ENCODE measurements around the gene PACSIN1. TPM values are rescaled to one million over a fixed set of nuclear protein-coding genes. Genes with fewer than 3 reads are reported as not detected.
A peak's percentile ranks its signal among the peaks of the same experiment; 100 is the strongest.

The PACSIN1 gene
- total and polyA plus RNA-seq, 2 experiments from 2014 or later, result 0.05 to 0.37 TPM

DNA sequence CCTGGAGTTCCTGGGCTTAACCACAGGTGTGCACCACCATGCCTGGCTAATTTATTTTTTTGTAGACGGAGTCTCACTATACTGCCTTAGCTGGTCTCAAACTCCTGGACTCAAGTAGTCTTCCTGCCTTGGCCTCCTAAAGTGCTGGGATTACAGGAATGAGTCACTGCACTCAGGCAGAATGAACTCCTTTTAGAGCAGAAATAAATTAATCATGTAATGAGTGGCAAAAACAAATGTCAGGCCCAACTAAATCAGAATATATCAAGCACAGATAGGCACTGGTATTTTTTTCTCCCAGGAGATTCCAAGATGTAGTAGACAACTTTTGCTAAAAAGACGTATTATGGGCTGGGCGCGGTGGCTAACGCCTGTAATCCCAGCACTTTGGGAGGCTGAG, 42.6 kb upstream of the PACSIN1 start:
- no peak overlapping the region for H3K27ac ChIP-seq
- H3K36me3 ChIP-seq (replicated peaks; ENCODE audit: insufficient read depth, low read depth), result peaks cover 3% of the 10 kb centered on the region
- H3K4me3 ChIP-seq, result no peak overlapping the region
- peaks cover 48% of the 10 kb centered on the region for H3K79me2 ChIP-seq
- no peak for TF ChIP-seq EZH2 (IDR thresholded peaks at IDR 0.05; ENCODE audit: borderline replicate concordance)
- TF ChIP-seq, protein P1, sequence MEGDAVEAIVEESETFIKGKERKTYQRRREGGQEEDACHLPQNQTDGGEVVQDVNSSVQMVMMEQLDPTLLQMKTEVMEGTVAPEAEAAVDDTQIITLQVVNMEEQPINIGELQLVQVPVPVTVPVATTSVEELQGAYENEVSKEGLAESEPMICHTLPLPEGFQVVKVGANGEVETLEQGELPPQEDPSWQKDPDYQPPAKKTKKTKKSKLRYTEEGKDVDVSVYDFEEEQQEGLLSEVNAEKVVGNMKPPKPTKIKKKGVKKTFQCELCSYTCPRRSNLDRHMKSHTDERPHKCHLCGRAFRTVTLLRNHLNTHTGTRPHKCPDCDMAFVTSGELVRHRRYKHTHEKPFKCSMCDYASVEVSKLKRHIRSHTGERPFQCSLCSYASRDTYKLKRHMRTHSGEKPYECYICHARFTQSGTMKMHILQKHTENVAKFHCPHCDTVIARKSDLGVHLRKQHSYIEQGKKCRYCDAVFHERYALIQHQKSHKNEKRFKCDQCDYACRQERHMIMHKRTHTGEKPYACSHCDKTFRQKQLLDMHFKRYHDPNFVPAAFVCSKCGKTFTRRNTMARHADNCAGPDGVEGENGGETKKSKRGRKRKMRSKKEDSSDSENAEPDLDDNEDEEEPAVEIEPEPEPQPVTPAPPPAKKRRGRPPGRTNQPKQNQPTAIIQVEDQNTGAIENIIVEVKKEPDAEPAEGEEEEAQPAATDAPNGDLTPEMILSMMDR (IDR thresholded peaks at IDR 0.05; ENCODE audit: poor library complexity), result no peak
- no peak for TF ChIP-seq EZH2phosphoT487 (IDR thresholded peaks at IDR 0.05; ENCODE audit: low read depth, severe bottlenecking, unreplicated experiment)
- WGBS (ENCODE audit: low lambda C conversion rate, missing lambda C conversion rate), result 96% methylated on average over 5 of the region's 5 CpGs
- DNase-seq (ENCODE audit: low spot score), result no peak
- no peaks in the 10 kb centered on the region for H3K9me3 ChIP-seq (ENCODE audit: low read depth)
- no peaks in the 10 kb centered on the region for H3K27me3 ChIP-seq
- H3K4me1 ChIP-seq (ENCODE audit: insufficient read depth), result peaks cover 11% of the 10 kb centered on the region
- peak overlapping the region; percentile 88 for H3K4me2 ChIP-seq
- H4K20me1 ChIP-seq (ENCODE audit: insufficient read depth, poor library complexity, severe bottlenecking), result peaks cover 18% of the 10 kb centered on the region
- H3K9me2 ChIP-seq (replicated peaks; ENCODE audit: insufficient read depth), result no peaks in the 10 kb centered on the region
- H2AFZ ChIP-seq, result no peak overlapping the region

DNA sequence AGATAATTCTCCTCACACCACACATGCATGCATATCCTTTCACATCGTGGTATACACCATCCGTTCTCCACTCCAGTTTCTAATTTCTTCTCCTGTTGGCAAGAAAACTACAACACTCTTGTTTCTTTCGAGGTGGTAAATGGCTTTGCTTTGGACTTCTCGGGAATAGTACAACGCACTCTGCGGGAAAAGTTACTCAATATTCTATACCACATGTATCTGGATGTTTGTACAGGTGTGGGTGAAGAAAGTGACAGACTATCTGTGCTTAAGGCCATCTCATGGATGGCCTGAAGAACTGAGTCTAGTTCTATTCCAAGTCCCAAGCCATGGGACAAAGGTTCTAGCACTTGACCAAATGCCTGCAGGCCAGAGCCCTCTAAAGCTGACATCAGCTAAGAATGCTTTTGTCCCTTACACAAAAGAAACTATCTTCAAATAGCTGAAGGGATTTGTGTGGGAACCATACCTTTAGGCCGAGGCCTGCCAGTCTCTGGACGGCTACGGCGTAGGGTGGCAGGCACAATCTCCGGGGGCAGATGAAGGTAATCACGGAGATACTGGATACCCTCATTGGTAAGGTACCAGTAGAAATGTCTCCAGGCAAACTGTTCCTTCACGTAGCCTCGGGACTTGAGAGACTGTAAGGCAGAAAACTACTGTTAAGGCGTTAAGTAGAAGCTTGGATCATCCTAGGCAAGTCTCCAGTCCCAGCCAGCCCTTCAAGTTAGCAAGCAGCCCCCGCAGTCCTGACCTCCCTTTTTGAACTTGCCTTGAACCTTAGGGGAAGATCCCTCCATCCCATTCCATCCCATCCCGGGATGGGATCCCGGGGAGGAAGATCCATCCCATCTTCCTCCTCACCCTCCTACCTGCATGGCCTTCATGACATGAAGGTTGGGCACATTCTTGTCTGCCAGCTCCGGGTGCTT, 41.4 kb upstream of the PACSIN1 start:
- no peak for DNase-seq (ENCODE audit: low spot score)
- Histone ChIP-seq H4K20me1 (ENCODE audit: insufficient read depth, poor library complexity, severe bottlenecking) (peaks cover 18% of the 10 kb centered on the region), H3K36me3 (replicated peaks; ENCODE audit: insufficient read depth, low read depth) (peaks cover 3% of the 10 kb centered on the region), H3K4me1 (ENCODE audit: insufficient read depth) (peaks cover 11% of the 10 kb centered on the region), H3K27ac (peak overlapping the region; percentile 78), H2AFZ (no peak overlapping the region), H3K9me3 (ENCODE audit: low read depth) (no peaks in the 10 kb centered on the region), H3K79me2 (peaks cover 48% of the 10 kb centered on the region), H3K4me3 (peak overlapping the region; percentile 83), H3K27me3 (no peaks in the 10 kb centered on the region), H3K9me2 (replicated peaks; ENCODE audit: insufficient read depth) (no peaks in the 10 kb centered on the region), H3K4me2 (peak overlapping the region; percentile 88)
- no peak for TF ChIP-seq EZH2 (IDR thresholded peaks at IDR 0.05; ENCODE audit: borderline replicate concordance)
- TF ChIP-seq, protein P1 (IDR thresholded peaks at IDR 0.05; ENCODE audit: poor library complexity), result no peak
- TF ChIP-seq EZH2phosphoT487 (IDR thresholded peaks at IDR 0.05; ENCODE audit: low read depth, severe bottlenecking, unreplicated experiment), result no peak
- WGBS (ENCODE audit: low lambda C conversion rate, missing lambda C conversion rate), result 86% methylated on average over 19 of the region's 19 CpGs

DNA sequence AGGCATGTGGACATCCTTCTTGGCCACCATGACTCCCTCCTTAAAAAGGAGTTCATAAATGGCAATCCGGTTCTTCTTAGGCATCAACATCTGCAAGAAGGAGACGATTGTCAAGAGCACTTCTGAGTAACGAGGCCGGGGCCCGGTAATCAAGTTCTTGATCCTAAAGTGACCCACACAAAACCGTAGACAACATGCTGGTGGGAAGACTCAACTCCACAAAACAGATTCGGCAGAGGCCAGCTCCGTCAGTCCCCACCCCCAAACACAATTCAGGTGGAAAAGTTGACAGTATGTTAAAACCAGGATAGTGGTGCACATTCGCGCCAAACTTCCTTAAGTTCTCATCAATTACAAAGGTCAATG, 40.8 kb upstream of the PACSIN1 start:
- H2AFZ ChIP-seq, result peak overlapping the region; percentile 26
- WGBS (ENCODE audit: low lambda C conversion rate, missing lambda C conversion rate), result 8% methylated on average over 10 of the region's 10 CpGs

More for the DNA sequence above, 40.8 kb upstream of the PACSIN1 start:
- no peaks in the 10 kb centered on the region for H3K9me3 ChIP-seq (ENCODE audit: low read depth)
- H3K79me2 ChIP-seq, result peaks cover 43% of the 10 kb centered on the region
- H3K9me2 ChIP-seq (replicated peaks; ENCODE audit: insufficient read depth), result no peaks in the 10 kb centered on the region
- H3K4me3 ChIP-seq, result peak overlapping the region; percentile 83
- H3K27me3 ChIP-seq, result no peaks in the 10 kb centered on the region
- peaks cover 3% of the 10 kb centered on the region for H3K36me3 ChIP-seq (replicated peaks; ENCODE audit: insufficient read depth, low read depth)
- DNase-seq (ENCODE audit: low spot score), result no peak
- no peak for TF ChIP-seq EZH2 (IDR thresholded peaks at IDR 0.05; ENCODE audit: borderline replicate concordance)
- TF ChIP-seq, protein P1 (IDR thresholded peaks at IDR 0.05; ENCODE audit: poor library complexity), result no peak
- no peak for TF ChIP-seq EZH2phosphoT487 (IDR thresholded peaks at IDR 0.05; ENCODE audit: low read depth, severe bottlenecking, unreplicated experiment)
- H4K20me1 ChIP-seq (ENCODE audit: insufficient read depth, poor library complexity, severe bottlenecking), result peaks cover 18% of the 10 kb centered on the region
- H3K4me1 ChIP-seq (ENCODE audit: insufficient read depth), result peaks cover 11% of the 10 kb centered on the region
- peak overlapping the region; percentile 88 for H3K4me2 ChIP-seq
- H3K27ac ChIP-seq, result peak overlapping the region; percentile 78

All from hepatocyte (in vitro differentiated cells).